K562 (cell line): ENCODE results near the gene GPS2. TPM values are rescaled to one million over a fixed set of nuclear protein-coding genes. Genes with fewer than 3 reads are reported as not detected.

ENCODE experiments used
- ATAC-seq: fragments of 200-7000 bp; cut with Tn5 transposase; 3 replicates; pipeline ENCODE4 v1.9.1; 2020; ENCODE audit warnings: moderate library complexity
- BruUV-seq: library from RNA; stranded (reverse); fragments of 400-500 nt; replicated peaks from 2 replicates; lab custom pipeline; 2021; lab: Mats Ljungman, UMichigan
- CTCF ChIA-PET: fragments of 300-600 bp; formaldehyde crosslinking; extraction: SDS; loops from one replicate; lab custom pipeline; 2021; ENCODE audit warnings: low intra/inter-chr PET ratio; lab: Yijun Ruan, JAX
- POLR2A ChIA-PET: fragments of 300-600, 350-650 bp; sonication (Branson Sonifier 250); formaldehyde crosslinking; extraction: SDS; loops from one replicate; lab custom pipeline; 2021; ENCODE audit warnings: antibody characterized with exemption, inconsistent platforms; lab: Yijun Ruan, JAX
- DNase-seq, 4 experiments: peaks; one replicate each; pipeline versions ENCODE4 v3.0.0 to v3.0.0-alpha.2; 2011 to 2018; ENCODE audit warnings: low spot score in 3 of 4, mixed read lengths in 3 of 4; ENCODE audit errors: extremely low read depth in 1 of 4
- FAIRE-seq: peaks from 2 replicates; lab custom pipeline; 2011; peaks lifted over from hg19 to GRCh38; lab: Jason Lieb, UNC
- H2AFZ ChIP-seq: 2 replicates; pipeline ENCODE4 v1.6.0; 2011; ENCODE audit warnings: low read depth, low read length, control low read depth, inconsistent platforms
- H3K27ac ChIP-seq: fragments of 200-600 bp; 3 replicates; pipeline ENCODE4 v1.8.0; 2011; ENCODE audit warnings: low read depth, mild to moderate bottlenecking, control low read depth, inconsistent platforms, low read length, moderate library complexity, mixed read lengths; ENCODE audit errors: extremely low read depth
- H3K27me3 ChIP-seq, 2 experiments: fragments of 300-600 bp in 1 of 2; 2 replicates in 1 of 2; 3 replicates in 1 of 2; pipeline versions ENCODE4 v1.6.0 to v1.8.0; 2011; ENCODE audit warnings: inconsistent platforms in 2 of 2, low read length in 2 of 2, mild to moderate bottlenecking in 1 of 2, mixed read lengths in 1 of 2, moderate library complexity in 1 of 2; ENCODE audit not compliant: control insufficient read depth in 2 of 2, insufficient read depth in 2 of 2
- H3K36me3 ChIP-seq: fragments of 300-600 bp; 3 replicates; pipeline ENCODE4 v1.8.0; 2011; ENCODE audit warnings: mild to moderate bottlenecking, low read length, inconsistent platforms; ENCODE audit not compliant: control insufficient read depth, insufficient read depth
- H3K4me1 ChIP-seq, 2 experiments: fragments of 200-600 bp in 1 of 2; replicated peaks in 1 of 2; 2 replicates in 1 of 2; 3 replicates in 1 of 2; pipeline versions ENCODE4 v1.5.1 to v1.8.0; 2011; ENCODE audit warnings: inconsistent platforms in 2 of 2, low read length in 2 of 2, mild to moderate bottlenecking in 1 of 2, mixed read lengths in 1 of 2, moderate library complexity in 1 of 2; ENCODE audit not compliant: control insufficient read depth in 2 of 2, insufficient read depth in 2 of 2
- H3K4me2 ChIP-seq: 2 replicates; pipeline ENCODE4 v1.6.1; 2011; ENCODE audit warnings: low read length, control low read depth, inconsistent platforms, mixed read lengths; ENCODE audit not compliant: insufficient read depth
- H3K4me3 ChIP-seq: fragments of 200-600 bp; sonication (generic), shearing (Covaris generic); 2 replicates; pipeline ENCODE4 v1.5.1; 2016; ENCODE audit warnings: control low read depth, inconsistent platforms
- H3K79me2 ChIP-seq: fragments of 200-600 bp; 3 replicates; pipeline ENCODE4 v1.8.0; 2011; ENCODE audit warnings: low read length, inconsistent platforms; ENCODE audit not compliant: control insufficient read depth, insufficient read depth
- H3K9ac ChIP-seq, 2 experiments: 2 replicates each; pipeline versions ENCODE4 v1.6.0 to v1.6.1; 2011; ENCODE audit warnings: low read depth in 2 of 2, low read length in 2 of 2, control low read depth in 1 of 2, inconsistent platforms in 1 of 2, mild to moderate bottlenecking in 1 of 2, mixed read lengths in 1 of 2; ENCODE audit not compliant: insufficient read depth in 1 of 2
- H3K9me1 ChIP-seq: one replicate; pipeline ENCODE4 v1.6.0; 2011; ENCODE audit warnings: inconsistent platforms, mild to moderate bottlenecking, low read length, moderate library complexity; ENCODE audit not compliant: control insufficient read depth, insufficient read depth
- H3K9me3 ChIP-seq: replicated peaks from 2 replicates; pipeline ENCODE4 v1.5.1; 2011; ENCODE audit warnings: low read depth, low read length, inconsistent platforms; ENCODE audit not compliant: control insufficient read depth, insufficient read depth
- H4K20me1 ChIP-seq: replicated peaks from 2 replicates; pipeline ENCODE4 v1.6.1; 2011; ENCODE audit warnings: low read length, inconsistent platforms, mixed read lengths; ENCODE audit not compliant: control insufficient read depth, insufficient read depth
- HDAC1 ChIP-seq, 2 experiments: fragments of 450-650 bp; IDR thresholded peaks; 2 replicates each; pipeline ENCODE4 v1.6.1; 2016 to 2017; ENCODE audit warnings: inconsistent platforms in 1 of 2, mild to moderate bottlenecking in 1 of 2, moderate library complexity in 1 of 2
- KDM2B ChIP-seq: fragments of 250-450 bp; sonication (Bioruptor Pico); IDR thresholded peaks from 2 replicates; pipeline ENCODE4 v1.8.0; 2021; ENCODE audit warnings: mild to moderate bottlenecking, moderate library complexity
- L3MBTL2 ChIP-seq: fragments of 450-650 bp; IDR thresholded peaks from 2 replicates; pipeline ENCODE4 v1.6.1; 2016; ENCODE audit warnings: mild to moderate bottlenecking, moderate library complexity
- MTA1 ChIP-seq: fragments of 450-650 bp; IDR thresholded peaks from 2 replicates; pipeline ENCODE4 v1.6.1; 2017; ENCODE audit warnings: borderline replicate concordance
- RFX5 ChIP-seq: IDR thresholded peaks from 2 replicates; pipeline ENCODE4 v1.6.1; 2011; ENCODE audit warnings: low read depth, mild to moderate bottlenecking, improper control_type of control experiment, low read length
- SNIP1 ChIP-seq: fragments of 450-650 bp; IDR thresholded peaks from 2 replicates; pipeline ENCODE4 v1.7.1; 2017; ENCODE audit warnings: low read depth, mild to moderate bottlenecking
- ZNF316 ChIP-seq: fragments of 450-650 bp; IDR thresholded peaks from 2 replicates; pipeline ENCODE4 v1.6.1; 2016
- ZNF57 ChIP-seq: fragments of 450-650 bp; formaldehyde crosslinking; IDR thresholded peaks from 2 replicates; pipeline ENCODE4 v1.4.0; 2020; ENCODE audit warnings: mild to moderate bottlenecking, moderate library complexity
- ZNF77 ChIP-seq: fragments of 250-450 bp; sonication (Bioruptor Pico); IDR thresholded peaks from 2 replicates; pipeline ENCODE4 v1.5.0; 2020
- WGBS: fragments of 100-300 bp; shearing (Covaris generic); methylation state at CpG from one replicate; pipeline ENCODE4 v1.1.6; 2016; ENCODE audit warnings: low coverage, mixed read lengths; ENCODE audit not compliant: insufficient coverage; ENCODE audit errors: missing lambda C conversion rate; 5-methylcytosine and 5-hydroxymethylcytosine counted together
- in situ Hi-C: fragments of 300-500 bp; cut with MboI; formaldehyde crosslinking; loops from 4 replicates; pipeline ENCODE4 v1.15.0; 2018; ENCODE audit warnings: inconsistent platforms, mixed read lengths
- intact Hi-C: fragments of 100-400 bp; cut with micrococcal nuclease; formaldehyde crosslinking; loops from 2 replicates; pipeline ENCODE4 v1.14.2; 2022
- polyA plus RNA-seq, 8 experiments: library from polyadenylated mRNA; depleted of rRNA in 4 of 8; stranded (reverse) in 5 of 8; unstranded in 3 of 8; fragments of >200 nt; fragmentation: Nextera tagmentation in 2 of 8; fragmentation: Illumina TruSeq in 1 of 8; extraction: Ambion mirVana in 2 of 8; extraction: Trizol in 1 of 8; gene quantifications; 2 replicates each; pipeline versions ENCODE4 v1.2.1 to v1.2.3, GENCODE V29; 2011 to 2014; ENCODE audit warnings: inconsistent platforms in 1 of 8, missing spikeins in 1 of 8
- total RNA-seq, 7 experiments: library from RNA; depleted of rRNA in 6 of 7; stranded (reverse); fragments of >200 nt in 6 of 7; fragmentation: Illumina TruSeq in 2 of 7; extraction: Trizol in 2 of 7; gene quantifications; 2 replicates each; pipeline versions ENCODE4 v1.2.1 to v1.2.3, GENCODE V29; 2011 to 2021; ENCODE audit warnings: low replicate concordance in 1 of 7
- TF ChIP-seq, protein P1 (sequence below): fragments of 450-650 bp; IDR thresholded peaks from 2 replicates; pipeline ENCODE4 v1.7.0; 2016; ENCODE audit warnings: borderline replicate concordance
- TF ChIP-seq, protein P2 (sequence below): fragments of 250-450 bp; sonication (Bioruptor Pico); IDR thresholded peaks from 2 replicates; pipeline ENCODE4 v1.8.0; 2021; ENCODE audit warnings: mild to moderate bottlenecking, moderate library complexity
- TF ChIP-seq, protein P3 (sequence below): fragments of 250-450 bp; sonication (Bioruptor Pico); IDR thresholded peaks from 2 replicates; pipeline ENCODE4 v1.4.0; 2020; ENCODE audit warnings: mild to moderate bottlenecking, moderate library complexity, borderline replicate concordance
- TF ChIP-seq, protein P4 (sequence below): fragments of 450-650 bp; formaldehyde crosslinking; IDR thresholded peaks from 2 replicates; pipeline ENCODE4 v1.4.0; 2020; ENCODE audit warnings: mild to moderate bottlenecking, mixed read lengths
- TF ChIP-seq, protein P5 (sequence below): fragments of 450-650 bp; IDR thresholded peaks from 2 replicates; pipeline ENCODE4 v1.6.1; 2016; ENCODE audit warnings: missing biosample characterization, missing genetic modification characterization

The GPS2 gene
- total and polyA plus RNA-seq, 9 of the 15 experiments (the other 6 are each of a cell fraction or from before 2014, with no cell fraction given), result 18.3 to 75.7 (median 37.0) TPM

DNA sequence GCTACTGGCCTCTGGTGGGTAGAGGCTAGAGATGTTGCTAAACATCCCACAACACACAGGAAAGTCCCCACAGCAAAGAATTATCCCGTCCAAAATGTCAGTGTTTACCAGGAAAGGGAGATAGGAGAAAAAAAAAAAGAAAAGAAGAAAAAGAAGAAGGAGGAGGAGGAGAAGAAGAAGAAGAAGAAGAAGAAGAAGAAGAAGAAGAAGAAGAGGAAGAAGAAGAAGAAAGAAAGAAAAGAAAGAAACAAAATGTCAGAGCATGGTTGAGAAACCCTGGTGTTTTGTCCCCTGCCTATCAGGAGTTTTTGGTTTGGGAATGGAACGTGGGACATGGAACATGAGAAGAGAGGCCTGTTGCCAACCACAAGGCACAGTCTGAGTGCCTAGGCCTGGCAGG lies 42.2 kb upstream of the GPS2 start:
- Histone ChIP-seq H3K36me3 (no peaks in the 10 kb centered on the region), H3K4me2 (no peak overlapping the region), H3K27me3 (no peaks in the 10 kb centered on the region), H3K9me1 (no peaks in the 10 kb centered on the region), H3K79me2 (no peaks in the 10 kb centered on the region; the same call in 2 of the 3 replicates), H3K27ac (no peak overlapping the region), H3K4me1 (peaks cover 0 to 25% of the 10 kb centered on the region in 2 experiments; a peak in 3 of 5 replicates), H3K4me3 (no peak overlapping the region), H3K9me3 (no peaks in the 10 kb centered on the region), H3K9ac (no peak overlapping the region), H4K20me1 (no peaks in the 10 kb centered on the region), H2AFZ (no peak overlapping the region)
- WGBS, result 15% methylated on average over 2 of the region's 2 CpGs
- DNase-seq (no peak), FAIRE-seq (no peak), ATAC-seq (no peak)
- intact Hi-C loops, result loop anchor here (5.0 kb wide), 2 partner anchors 145 to 205 kb away; partner anchors contain the start of gene SENP3
- CTCF ChIA-PET, result no interaction called here
- BruUV-seq, result no TSS peak
- in situ Hi-C loops, result loop anchor here (10.0 kb wide), 1 partner anchor 197 kb away; the partner anchor contains the start of gene TNFSF13
- POLR2A ChIA-PET, result interaction anchor here (1.1 to 1.6 kb wide), 2 partner anchors 13 to 128 kb away, joined by 3 to 7 read pairs; no protein-coding TSS in a partner anchor
- no peak for TF ChIP-seq ZNF316
- TF ChIP-seq, protein P1, sequence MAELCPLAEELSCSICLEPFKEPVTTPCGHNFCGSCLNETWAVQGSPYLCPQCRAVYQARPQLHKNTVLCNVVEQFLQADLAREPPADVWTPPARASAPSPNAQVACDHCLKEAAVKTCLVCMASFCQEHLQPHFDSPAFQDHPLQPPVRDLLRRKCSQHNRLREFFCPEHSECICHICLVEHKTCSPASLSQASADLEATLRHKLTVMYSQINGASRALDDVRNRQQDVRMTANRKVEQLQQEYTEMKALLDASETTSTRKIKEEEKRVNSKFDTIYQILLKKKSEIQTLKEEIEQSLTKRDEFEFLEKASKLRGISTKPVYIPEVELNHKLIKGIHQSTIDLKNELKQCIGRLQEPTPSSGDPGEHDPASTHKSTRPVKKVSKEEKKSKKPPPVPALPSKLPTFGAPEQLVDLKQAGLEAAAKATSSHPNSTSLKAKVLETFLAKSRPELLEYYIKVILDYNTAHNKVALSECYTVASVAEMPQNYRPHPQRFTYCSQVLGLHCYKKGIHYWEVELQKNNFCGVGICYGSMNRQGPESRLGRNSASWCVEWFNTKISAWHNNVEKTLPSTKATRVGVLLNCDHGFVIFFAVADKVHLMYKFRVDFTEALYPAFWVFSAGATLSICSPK, result no peak
- TF ChIP-seq L3MBTL2, result no peak
- no peak for TF ChIP-seq HDAC1 (IDR thresholded peaks at IDR 0.05)
- TF ChIP-seq, protein P2, sequence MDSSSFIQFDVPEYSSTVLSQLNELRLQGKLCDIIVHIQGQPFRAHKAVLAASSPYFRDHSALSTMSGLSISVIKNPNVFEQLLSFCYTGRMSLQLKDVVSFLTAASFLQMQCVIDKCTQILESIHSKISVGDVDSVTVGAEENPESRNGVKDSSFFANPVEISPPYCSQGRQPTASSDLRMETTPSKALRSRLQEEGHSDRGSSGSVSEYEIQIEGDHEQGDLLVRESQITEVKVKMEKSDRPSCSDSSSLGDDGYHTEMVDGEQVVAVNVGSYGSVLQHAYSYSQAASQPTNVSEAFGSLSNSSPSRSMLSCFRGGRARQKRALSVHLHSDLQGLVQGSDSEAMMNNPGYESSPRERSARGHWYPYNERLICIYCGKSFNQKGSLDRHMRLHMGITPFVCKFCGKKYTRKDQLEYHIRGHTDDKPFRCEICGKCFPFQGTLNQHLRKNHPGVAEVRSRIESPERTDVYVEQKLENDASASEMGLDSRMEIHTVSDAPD (CRISPR knock-in tag), result no peak
- TF ChIP-seq, protein P3, sequence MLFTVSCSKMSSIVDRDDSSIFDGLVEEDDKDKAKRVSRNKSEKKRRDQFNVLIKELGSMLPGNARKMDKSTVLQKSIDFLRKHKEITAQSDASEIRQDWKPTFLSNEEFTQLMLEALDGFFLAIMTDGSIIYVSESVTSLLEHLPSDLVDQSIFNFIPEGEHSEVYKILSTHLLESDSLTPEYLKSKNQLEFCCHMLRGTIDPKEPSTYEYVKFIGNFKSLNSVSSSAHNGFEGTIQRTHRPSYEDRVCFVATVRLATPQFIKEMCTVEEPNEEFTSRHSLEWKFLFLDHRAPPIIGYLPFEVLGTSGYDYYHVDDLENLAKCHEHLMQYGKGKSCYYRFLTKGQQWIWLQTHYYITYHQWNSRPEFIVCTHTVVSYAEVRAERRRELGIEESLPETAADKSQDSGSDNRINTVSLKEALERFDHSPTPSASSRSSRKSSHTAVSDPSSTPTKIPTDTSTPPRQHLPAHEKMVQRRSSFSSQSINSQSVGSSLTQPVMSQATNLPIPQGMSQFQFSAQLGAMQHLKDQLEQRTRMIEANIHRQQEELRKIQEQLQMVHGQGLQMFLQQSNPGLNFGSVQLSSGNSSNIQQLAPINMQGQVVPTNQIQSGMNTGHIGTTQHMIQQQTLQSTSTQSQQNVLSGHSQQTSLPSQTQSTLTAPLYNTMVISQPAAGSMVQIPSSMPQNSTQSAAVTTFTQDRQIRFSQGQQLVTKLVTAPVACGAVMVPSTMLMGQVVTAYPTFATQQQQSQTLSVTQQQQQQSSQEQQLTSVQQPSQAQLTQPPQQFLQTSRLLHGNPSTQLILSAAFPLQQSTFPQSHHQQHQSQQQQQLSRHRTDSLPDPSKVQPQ (CRISPR knock-in tag), result no peak
- TF ChIP-seq RFX5, result no peak
- TF ChIP-seq SNIP1, result no peak
- TF ChIP-seq, protein P4, sequence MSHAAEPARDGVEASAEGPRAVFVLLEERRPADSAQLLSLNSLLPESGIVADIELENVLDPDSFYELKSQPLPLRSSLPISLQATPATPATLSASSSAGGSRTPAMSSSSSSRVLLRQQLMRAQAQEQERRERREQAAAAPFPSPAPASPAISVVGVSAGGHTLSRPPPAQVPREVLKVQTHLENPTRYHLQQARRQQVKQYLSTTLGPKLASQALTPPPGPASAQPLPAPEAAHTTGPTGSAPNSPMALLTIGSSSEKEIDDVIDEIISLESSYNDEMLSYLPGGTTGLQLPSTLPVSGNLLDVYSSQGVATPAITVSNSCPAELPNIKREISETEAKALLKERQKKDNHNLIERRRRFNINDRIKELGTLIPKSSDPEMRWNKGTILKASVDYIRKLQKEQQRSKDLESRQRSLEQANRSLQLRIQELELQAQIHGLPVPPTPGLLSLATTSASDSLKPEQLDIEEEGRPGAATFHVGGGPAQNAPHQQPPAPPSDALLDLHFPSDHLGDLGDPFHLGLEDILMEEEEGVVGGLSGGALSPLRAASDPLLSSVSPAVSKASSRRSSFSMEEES (CRISPR knock-in tag), result no peak
- no peak for TF ChIP-seq MTA1
- TF ChIP-seq, protein P5, sequence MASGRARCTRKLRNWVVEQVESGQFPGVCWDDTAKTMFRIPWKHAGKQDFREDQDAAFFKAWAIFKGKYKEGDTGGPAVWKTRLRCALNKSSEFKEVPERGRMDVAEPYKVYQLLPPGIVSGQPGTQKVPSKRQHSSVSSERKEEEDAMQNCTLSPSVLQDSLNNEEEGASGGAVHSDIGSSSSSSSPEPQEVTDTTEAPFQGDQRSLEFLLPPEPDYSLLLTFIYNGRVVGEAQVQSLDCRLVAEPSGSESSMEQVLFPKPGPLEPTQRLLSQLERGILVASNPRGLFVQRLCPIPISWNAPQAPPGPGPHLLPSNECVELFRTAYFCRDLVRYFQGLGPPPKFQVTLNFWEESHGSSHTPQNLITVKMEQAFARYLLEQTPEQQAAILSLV (tag), result no peak
- TF ChIP-seq ZNF77 (CRISPR knock-in tag), result no peak
- no peak for TF ChIP-seq KDM2B (CRISPR knock-in tag)
- TF ChIP-seq ZNF57 (CRISPR knock-in tag), result no peak
